OCI-LY7 (cell line): ENCODE results near the gene PHACTR1.

Source experiments
- CTCF ChIP-seq: fragments of 200-600 bp; sonication (generic); conservative IDR thresholded peaks from 2 replicates; pipeline ENCODE4 v1.5.1; 2014; ENCODE audit warnings: mild to moderate bottlenecking, antibody characterized with exemption, low read length, moderate library complexity, mixed read lengths
- EZH2phosphoT487 ChIP-seq: fragments of 200-600 bp; sonication (generic); IDR thresholded peaks from 2 replicates; pipeline ENCODE4 v1.6.1; 2018; ENCODE audit warnings: low read depth, borderline replicate concordance, mild to moderate bottlenecking, mixed run types, antibody characterized with exemption, low read length, moderate library complexity, mixed read lengths

- TF ChIP-seq CTCF, result no peak
- no peak for TF ChIP-seq EZH2phosphoT487
Observed at GRCh38 chr6:13044390-13044789, 327.8 kb downstream of the PHACTR1 start.
